Activated CD8-positive, alpha-beta T cell treated with anti-CD3 and anti-CD28 coated beads for 36 hours (primary cell): ENCODE results near the gene PLCL2. TPM values are rescaled to one million over a fixed set of nuclear protein-coding genes. Genes with fewer than 3 reads are reported as not detected.

ENCODE experiments used
- ATAC-seq: fragments of 200-7000 bp; cut with Tn5 transposase; one replicate; pipeline ENCODE4 v1.10.0; 2021; ENCODE audit warnings: mild to moderate bottlenecking, moderate library complexity
- CTCF ChIA-PET: fragments of 350-600 bp; sonication (Branson Sonifier 250); formaldehyde crosslinking; loops from one replicate; lab custom pipeline; 2021; ENCODE audit warnings: antibody characterized with exemption; lab: Charles Lee
- POLR2A ChIA-PET: fragments of 350-600 bp; sonication (Branson Sonifier 250); formaldehyde crosslinking; loops from one replicate; lab custom pipeline; 2021; ENCODE audit warnings: antibody characterized with exemption; lab: Charles Lee
- DNase-seq: peaks from one replicate; pipeline ENCODE4 v3.0.0-alpha.2; 2020
- H3K27ac Mint-ChIP-seq: one replicate; pipeline ENCODE4 v1.8.0; 2021; ENCODE audit warnings: mild to moderate bottlenecking, mixed read lengths
- H3K27me3 Mint-ChIP-seq: one replicate; pipeline ENCODE4 v1.8.0; 2021; ENCODE audit warnings: mixed read lengths
- H3K36me3 Mint-ChIP-seq: one replicate; pipeline ENCODE4 v1.8.0; 2021; ENCODE audit warnings: low read depth, mixed read lengths
- H3K4me1 Mint-ChIP-seq: one replicate; pipeline ENCODE4 v1.8.0; 2021; ENCODE audit warnings: low read depth, mixed read lengths
- H3K4me3 Mint-ChIP-seq: one replicate; pipeline ENCODE4 v1.8.0; 2021; ENCODE audit warnings: mild to moderate bottlenecking, moderate library complexity, mixed read lengths
- H3K9me3 Mint-ChIP-seq: one replicate; pipeline ENCODE4 v1.8.0; 2021; ENCODE audit warnings: mixed read lengths
- CTCF ChIP-seq: fragments of 200-600 bp; IDR thresholded peaks from one replicate; pipeline ENCODE4 v1.8.0; 2022; ENCODE audit warnings: antibody characterized with exemption, mild to moderate bottlenecking
- intact Hi-C: fragments of 100-400 bp; cut with micrococcal nuclease; formaldehyde crosslinking; loops from one replicate; pipeline ENCODE4 v1.10.0; 2022
- total RNA-seq, 2 experiments: library from RNA; stranded (reverse); gene quantifications; one replicate each; pipeline ENCODE4 v1.2.3, GENCODE V29; 2021

PLCL2 gene
- total RNA-seq, 2 experiments from 2014 or later: 19.4 to 19.7 TPM

DNA sequence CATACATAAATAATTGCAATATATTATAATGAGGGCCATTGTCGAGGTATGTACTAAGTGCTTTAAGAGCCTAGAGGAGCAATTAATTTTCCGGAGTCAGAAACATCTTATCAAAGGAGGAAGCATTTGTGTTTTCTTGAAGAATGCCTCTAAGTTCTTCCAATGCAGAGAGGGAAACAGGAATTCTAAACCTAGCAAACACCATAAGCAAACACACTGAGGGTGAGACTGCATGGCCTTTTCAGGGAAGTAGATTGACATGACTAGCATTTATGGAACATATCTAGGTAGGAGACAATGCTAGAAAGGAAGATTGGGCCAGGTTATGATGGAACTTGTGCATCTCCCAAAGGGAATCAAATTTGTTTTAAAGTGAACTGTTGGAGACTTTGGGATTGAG lies 7.2 kb upstream of the PLCL2 start:
- Mint-ChIP-seq H3K4me3 (no peak overlapping the region), H3K36me3 (no peaks in the 10 kb centered on the region), H3K27ac (no peak overlapping the region), H3K9me3 (no peaks in the 10 kb centered on the region), H3K27me3 (no peaks in the 10 kb centered on the region), H3K4me1 (no peaks in the 10 kb centered on the region)
- no peak for DNase-seq
- ChIA-PET POLR2A (no interaction called here), CTCF (no interaction called here)
- no peak for TF ChIP-seq CTCF
- intact Hi-C loops: no loop called here
- no peak for ATAC-seq

DNA sequence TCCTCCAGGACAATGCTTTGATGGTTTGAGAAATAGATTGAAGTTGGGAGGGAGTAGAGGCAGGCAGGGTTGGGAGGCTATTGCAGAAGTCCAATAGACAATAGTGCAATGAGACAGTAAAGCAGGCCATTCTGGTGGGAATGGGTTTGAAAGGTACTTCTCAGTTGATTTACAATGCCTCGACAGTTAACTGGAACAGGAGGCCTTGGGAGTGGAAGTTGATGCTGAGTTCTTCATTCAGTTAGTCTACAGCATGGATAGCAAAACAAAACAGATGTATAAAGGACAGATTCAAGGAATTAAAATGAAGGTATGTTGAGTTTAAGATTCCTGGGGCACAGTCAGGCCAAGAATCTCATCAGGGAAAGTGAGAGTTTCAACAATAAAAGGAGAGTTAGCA lies 6.8 kb upstream of the PLCL2 start:
- Mint-ChIP-seq H3K4me3 (no peak overlapping the region), H3K27me3 (no peaks in the 10 kb centered on the region), H3K36me3 (no peaks in the 10 kb centered on the region), H3K4me1 (peaks cover 2% of the 10 kb centered on the region), H3K9me3 (no peaks in the 10 kb centered on the region), H3K27ac (no peak overlapping the region)
- ATAC-seq (no peak), DNase-seq (no peak)
- no peak for TF ChIP-seq CTCF
- POLR2A ChIA-PET: no interaction called here
- CTCF ChIA-PET: no interaction called here
- intact Hi-C loops: no loop called here

GRCh38 chr3:16881896-16882630 lies 2.7 kb upstream of the PLCL2 start:
- ATAC-seq: no peak
- no peak for DNase-seq
- intact Hi-C loops: no loop called here
- Mint-ChIP-seq H3K27me3 (no peaks in the 10 kb centered on the region), H3K4me1 (peaks cover 9% of the 10 kb centered on the region), H3K4me3 (no peak overlapping the region), H3K9me3 (no peaks in the 10 kb centered on the region), H3K27ac (no peak overlapping the region), H3K36me3 (no peaks in the 10 kb centered on the region)
- POLR2A ChIA-PET: no interaction called here
- TF ChIP-seq CTCF: no peak
- CTCF ChIA-PET: interaction anchor here (1.0 kb wide), 1 partner anchor 10 kb away, joined by 5 read pairs; no protein-coding TSS in a partner anchor

GRCh38 chr3:16883057-16883722 lies 1.6 kb upstream of the PLCL2 start:
- ChIA-PET POLR2A (interaction anchor here (1.0 to 1.6 kb wide), 2 partner anchors 25 to 79 kb away, joined by 3 to 5 read pairs; no protein-coding TSS in a partner anchor), CTCF (interaction anchor here (0.9 to 2.3 kb wide), 17 partner anchors 9 to 353 kb away, joined by 3 to 20 read pairs (median 5); no protein-coding TSS in a partner anchor)
- Mint-ChIP-seq H3K36me3 (no peaks in the 10 kb centered on the region), H3K9me3 (no peaks in the 10 kb centered on the region), H3K4me1 (peaks cover 18% of the 10 kb centered on the region), H3K27ac (peak overlapping the region; percentile 49), H3K27me3 (no peaks in the 10 kb centered on the region), H3K4me3 (peak overlapping the region; percentile 59)
- ATAC-seq (no peak), DNase-seq (no peak)
- intact Hi-C loops: no loop called here
- TF ChIP-seq CTCF: no peak

- intact Hi-C loops: no loop called here
- Mint-ChIP-seq H3K9me3 (no peaks in the 10 kb centered on the region), H3K4me1 (peaks cover 18% of the 10 kb centered on the region), H3K4me3 (peak overlapping the region; percentile 59), H3K36me3 (no peaks in the 10 kb centered on the region), H3K27ac (peak overlapping the region; percentile 49), H3K27me3 (no peaks in the 10 kb centered on the region)
- ChIA-PET POLR2A (interaction anchor here (0.8 to 3.0 kb wide), 12 partner anchors 15 to 268 kb away, joined by 3 to 10 read pairs (median 4); no protein-coding TSS in a partner anchor), CTCF (interaction anchor here (0.9 to 2.3 kb wide), 24 partner anchors 10 to 353 kb away, joined by 3 to 20 read pairs (median 5); no protein-coding TSS in a partner anchor)
- ATAC-seq (no peak), DNase-seq (no peak)
- no peak for TF ChIP-seq CTCF
Measured at GRCh38 chr3:16883723-16884083, 1.1 kb upstream of the PLCL2 start.
